Activated CD4-positive, CD25-positive, alpha-beta regulatory T cell treated with anti-CD3 and anti-CD28 coated beads, Interleukin-2, amount 50 U/mL, for 16 hours (primary cell): ENCODE data around the gene PNLIPRP1.

Experiments
- DNase-seq: peaks from one replicate; pipeline ENCODE4 v3.0.0-alpha.2; 2020; ENCODE audit warnings: low read depth, low spot score

Gene PNLIPRP1

DNA sequence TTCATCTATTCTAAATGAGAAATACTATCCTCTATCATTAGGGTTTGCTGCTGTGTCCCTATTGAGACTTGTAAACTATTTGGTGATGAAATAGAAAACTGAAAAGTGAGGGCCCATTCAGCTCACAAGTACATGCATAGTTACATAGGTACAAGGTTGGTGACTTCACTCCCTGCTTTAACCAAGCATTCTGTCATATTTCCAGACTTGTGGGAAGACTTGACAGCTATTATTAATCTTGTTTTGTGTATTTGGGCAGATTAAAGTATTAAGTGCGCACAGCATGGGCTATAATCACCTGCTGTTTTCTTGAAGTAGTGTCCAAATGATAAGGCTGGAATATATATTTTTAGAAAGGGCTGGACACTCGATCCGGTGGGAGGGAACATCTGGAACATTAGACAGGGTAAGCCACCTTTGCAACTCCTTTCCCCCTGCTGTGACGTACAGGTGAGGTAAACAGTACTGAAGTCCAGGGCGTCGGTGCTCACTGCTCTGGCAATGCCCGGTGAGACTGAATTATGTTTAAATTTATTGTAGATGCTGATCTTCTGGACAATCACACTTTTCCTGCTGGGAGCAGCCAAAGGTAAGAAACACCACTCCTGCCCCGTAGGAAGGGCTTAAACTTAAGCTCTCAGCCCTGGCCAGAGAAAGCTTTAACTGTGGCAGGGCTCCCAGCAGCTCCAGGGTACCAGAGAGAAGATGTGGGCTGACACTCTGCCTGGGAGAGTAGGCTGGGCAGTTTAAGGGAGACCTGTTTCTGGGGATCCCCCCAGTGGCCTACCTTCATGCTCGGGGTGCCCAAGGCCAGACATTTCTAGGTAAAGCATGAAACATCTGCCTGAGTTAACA is at the start of gene PNLIPRP1:
Gene PNLIPRP1 (plus strand): TSS at position 370 of the 855 bp plus-strand sequence. CDS start 171 bp downstream, at position 541.
- no peak for DNase-seq

DNA sequence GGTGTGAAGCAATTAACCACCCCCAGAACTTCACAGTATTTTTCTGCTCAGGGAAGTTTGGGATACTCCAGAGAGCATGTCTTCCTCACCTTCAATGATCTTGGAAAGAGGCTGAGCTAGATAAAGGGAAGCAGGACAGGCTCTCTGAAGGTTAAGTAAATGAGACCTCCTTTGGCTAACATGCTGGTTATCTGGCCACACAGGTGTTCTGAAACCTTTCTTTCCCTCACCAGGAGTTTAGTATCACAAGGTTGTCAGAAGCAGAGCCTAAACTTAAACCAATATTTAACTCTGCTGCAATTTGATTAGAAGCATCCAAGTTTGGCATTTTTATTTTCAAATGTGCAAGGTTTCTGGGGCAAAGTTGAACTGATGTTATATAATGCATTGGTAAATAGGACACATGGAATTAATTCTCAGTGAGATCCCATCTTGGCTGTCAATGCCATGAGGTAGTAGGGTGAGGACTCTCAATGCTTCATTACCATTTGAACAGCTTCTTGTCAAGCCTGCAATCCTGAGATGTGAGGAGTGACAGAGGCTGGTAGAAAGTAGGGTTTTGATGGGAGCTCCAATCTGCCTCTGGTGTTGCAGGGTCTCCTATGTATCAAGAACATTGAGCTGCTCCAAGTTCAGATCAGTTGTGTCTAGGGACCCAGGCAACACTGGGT is 48.6 kb upstream of the PNLIPRP1 start:
- no peak for DNase-seq

DNA sequence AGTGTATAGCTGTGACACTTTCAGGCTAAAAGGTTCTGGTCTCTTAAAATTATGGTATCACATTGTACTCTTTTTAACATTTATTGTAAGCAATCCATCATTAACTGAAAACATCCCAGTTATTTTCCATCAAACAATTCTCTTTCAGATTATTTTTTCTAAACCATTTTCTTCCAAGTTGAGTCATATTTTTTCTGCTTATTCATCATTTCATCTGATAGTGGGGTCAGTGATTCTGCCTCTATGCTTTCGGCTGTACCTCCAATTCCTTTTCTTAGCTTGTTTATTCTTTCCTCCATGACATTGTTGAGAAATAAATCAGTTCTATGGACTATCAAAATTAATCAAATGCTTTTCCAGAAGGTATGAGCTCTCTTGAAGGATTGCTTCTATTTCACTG is 45.6 kb upstream of the PNLIPRP1 start:
- DNase-seq = no peak

DNA sequence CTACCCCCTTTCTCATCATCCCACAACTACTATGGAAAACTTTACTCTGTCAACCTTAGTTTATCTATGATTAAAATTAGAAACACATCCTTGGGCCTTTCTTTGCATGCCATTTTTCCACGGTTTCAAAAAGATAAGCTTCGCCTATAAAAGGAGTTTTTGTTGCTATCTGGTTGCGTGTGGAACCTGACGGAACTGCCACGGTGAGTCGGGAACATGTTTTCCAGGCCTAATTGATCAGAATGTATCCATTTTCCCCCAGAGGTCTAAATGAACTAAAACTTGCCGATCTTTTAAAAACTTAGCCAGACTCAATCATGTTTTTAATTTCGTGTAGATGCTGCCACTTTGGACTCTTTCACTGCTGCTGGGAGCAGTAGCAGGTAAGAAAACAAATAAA is 45.0 kb upstream of the PNLIPRP1 start, which contains the start of gene PNLIP:
Gene PNLIP (plus strand): TSS at position 176 of the 400 bp plus-strand sequence. CDS start 162 bp downstream, at position 338.
- no peak for DNase-seq

DNA sequence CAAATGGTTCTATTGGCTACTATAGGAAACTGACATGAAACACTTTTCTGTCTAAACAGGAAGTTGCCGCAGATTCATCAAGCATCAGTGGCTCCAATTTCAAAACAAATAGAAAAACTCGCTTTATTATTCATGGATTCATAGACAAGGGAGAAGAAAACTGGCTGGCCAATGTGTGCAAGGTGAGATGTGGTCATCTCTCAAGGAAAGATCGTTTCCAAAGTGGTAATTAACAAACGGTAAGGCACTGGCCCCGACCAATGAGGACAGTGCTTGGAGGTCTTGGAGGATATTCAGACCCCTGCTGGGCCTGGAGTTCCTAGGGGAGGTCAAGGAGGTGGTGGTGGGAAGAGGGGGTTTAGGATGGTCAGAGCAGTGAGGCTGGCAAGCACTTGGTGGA is 42.5 kb upstream of the PNLIPRP1 start:
- DNase-seq = no peak

DNA sequence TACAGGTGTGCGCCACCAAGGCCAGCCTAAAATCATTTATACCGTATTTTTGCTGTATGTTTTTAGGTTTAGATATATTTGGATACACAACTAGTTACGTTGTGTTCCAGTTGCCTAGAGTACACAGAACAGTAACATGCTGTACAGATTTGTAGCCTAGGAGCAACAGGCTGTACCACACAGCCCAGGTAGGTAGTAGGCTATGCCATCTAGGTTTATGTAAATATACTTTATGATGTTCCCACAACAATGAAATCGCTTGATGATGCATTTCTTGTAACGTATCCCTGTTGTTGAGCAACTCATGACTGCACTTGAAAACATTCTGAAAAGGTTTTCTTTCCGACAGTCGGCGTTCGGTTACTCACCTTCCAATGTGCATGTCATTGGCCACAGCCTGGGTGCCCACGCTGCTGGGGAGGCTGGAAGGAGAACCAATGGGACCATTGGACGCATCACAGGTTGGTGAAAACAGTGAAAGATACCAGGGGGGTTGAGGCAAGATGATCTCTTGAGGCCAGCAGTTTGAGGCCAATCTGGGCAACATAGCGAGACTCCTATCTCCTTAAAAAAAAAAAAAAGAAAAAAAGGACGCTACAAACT is 37.3 kb upstream of the PNLIPRP1 start:
- DNase-seq = no peak

DNA sequence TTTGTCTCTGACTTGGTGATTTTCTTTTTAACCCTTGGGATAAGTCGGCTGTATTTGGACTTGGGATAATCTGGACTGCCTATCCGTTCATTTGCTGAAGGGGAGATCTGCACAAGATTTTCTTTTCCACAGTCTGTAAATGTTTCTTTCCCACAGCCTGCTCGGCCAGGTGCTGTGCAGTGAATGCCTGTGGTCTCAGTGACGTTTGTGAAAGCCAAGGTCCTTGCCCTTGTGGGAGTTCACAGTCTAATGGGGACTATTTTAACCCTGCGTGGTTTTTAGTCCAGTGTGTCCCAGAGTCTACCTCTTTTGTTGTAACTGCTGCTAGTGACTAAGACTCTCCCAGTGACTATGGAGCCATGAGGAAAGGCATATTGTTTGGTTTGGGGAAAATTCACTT is 36.1 kb upstream of the PNLIPRP1 start:
- no peak for DNase-seq

DNA sequence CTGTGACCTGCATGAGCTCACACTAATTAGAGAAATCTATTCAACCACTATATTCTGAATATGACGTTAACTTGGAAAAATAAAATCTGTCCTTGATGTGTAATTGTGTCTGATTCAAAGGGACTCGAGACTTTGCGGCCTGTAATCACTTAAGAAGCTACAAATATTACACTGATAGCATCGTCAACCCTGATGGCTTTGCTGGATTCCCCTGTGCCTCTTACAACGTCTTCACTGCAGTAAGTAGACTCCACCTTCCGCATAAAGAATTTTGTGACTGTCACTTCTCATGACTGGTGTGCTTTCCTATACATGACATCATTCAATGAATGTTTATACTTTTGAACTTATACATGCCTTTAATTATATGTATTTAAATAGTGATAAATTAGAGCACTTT is 34.9 kb upstream of the PNLIPRP1 start:
- no peak for DNase-seq

DNA sequence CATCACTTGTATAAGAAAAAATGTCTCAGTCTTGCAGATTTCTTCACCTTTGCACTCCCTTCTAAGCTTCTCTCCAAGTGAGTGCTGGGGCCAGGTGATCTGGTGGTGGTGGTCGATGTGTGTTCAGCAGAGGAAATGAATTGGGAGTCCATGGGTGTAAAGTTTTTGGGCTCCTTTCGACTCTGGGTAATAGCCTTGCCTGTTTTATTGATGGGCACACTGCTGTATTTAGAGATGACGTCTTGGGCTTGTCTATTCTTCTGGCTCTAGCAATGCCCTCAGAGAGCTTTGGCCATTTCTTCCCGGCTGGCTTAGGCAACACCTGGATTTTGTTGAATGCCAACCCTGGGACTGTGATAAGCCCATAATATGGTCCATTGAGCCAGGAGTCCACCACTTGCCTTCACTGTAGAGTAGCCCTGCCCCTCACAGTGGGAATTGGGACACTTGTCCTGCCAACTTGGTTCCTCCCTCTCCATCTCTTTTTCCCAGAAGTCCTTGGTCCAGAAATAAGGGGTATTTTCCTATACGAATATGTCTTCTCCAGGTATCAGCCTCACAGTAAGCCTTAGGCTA is 33.4 kb upstream of the PNLIPRP1 start:
- DNase-seq = no peak

DNA sequence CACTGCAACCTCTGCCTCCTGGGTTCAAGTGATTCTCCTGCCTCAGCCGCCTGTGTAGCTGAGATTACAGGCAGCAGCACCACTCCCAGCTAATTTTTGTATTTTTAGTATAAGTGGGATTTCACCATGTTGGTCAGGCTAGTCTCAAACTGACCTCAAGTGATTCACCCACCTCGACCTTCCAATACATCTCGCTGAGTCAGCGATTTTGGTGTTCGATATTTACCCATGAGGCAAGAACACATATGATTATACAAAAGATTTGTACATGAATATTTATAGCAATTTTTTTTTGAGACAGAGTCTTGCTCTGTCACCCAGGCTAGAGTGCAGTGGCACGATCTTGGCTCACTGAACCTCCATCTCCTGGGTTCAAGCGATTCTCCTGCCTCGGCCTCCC is 25.2 kb upstream of the PNLIPRP1 start:
- DNase-seq = no peak

DNA sequence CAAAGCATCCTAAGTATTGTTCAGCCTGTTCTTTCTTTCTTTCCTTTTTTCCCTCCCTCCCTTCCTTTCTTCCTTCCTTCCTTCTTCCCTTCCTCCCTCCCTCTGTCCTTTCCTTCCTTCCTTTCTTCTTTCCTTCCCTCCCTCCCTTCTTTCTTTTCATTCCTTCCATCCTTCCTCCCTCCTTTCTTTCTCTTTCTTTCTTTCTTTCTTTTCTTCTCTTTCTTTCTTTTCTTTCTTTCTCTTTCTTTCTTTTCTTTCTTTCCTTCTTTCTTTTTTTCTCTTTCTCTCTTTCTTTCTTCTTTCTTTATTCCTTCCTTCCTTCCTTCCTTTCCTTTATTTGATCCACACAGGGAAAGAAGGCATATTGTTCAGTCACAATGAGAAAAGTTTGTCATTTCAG is 23.8 kb upstream of the PNLIPRP1 start:
- DNase-seq = no peak

DNA sequence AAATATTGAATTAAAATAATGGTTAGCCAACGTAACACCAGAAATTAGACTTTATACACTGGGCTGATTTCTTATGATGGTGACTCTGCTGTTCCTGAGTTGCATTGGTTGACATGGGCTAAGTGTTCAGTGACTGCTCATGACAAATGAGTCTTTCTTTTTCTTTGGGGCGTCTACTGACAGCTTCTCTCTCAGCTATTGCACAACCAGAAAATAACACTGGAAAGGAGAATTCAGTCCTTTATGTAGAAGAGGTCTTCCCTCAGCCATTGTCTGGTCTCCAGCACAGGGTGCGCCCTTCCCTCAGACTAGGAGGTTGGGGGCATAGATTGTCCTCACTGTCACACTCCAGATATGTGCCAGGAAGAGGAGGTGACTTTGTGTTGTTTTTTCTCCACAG is 23.4 kb upstream of the PNLIPRP1 start:
- DNase-seq = no peak

DNA sequence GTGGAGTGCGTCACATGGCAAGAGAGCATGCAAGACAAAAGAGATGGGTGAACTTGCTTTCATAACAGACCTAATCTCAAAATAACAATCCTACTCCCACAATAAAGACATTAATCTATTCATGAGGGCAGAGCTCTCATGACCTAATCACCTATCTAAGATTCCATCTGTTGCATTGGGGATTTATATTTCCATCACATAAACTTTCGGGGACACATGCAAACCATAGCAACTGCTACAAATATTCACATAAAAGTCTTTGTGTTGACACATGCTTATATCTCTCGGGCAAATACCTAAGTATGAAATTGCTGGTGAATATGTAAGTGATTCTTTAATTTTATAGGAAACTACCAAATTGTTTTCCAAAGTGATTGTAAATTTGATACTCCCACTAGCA is 16.0 kb upstream of the PNLIPRP1 start:
- DNase-seq = no peak

DNA sequence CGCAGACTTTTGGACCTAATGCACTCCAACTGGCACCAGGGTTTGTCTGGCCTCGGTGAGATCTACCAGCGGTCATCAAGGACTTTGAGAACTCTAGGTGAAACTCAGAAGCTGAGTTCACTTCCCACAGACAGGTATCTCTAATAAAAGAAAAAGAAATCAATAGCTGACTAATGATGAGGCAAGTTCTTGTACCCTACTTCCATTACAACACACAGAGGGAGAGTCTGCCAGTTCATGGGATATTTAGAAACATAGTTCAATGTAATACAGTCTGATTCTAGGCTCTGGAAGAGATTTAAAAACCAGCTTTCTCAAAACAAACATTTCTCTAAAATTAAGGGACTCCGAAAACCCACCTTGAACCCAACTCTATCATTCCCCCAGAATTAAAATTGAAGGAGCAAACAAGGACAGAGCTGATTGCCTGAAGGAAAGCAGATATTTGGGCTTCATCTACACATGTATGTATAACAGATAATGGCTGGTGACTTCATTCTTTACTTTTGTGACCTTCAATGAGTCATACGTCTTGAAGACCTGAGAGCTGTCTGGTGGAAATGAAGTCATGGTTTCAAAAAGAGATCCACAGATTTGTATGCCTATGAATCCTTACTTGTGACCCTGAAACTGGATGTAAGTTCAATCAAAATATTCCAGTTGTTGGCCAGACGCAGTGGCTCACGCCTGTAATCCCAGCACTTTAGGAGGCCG is 2.7 kb upstream of the PNLIPRP1 start:
- no peak for DNase-seq

DNA sequence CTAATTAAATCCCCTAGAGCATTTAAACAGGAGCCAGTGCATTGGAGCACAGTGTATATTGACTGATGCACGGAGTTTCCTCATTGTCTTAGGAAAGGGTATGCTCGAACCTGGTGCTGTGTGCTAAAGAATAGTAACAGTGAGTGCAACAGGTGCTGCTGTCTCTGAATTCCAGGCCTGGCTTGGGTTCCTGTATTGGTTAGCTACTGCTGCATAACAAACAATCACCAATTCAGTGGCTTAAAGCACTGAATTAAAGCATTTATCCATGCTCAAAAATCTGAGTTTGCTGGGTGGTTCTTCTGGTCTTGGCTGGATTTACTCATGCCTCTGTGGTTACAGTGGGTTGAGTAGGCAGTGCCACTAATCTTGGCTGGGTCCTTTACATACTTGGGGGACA is 1.8 kb upstream of the PNLIPRP1 start:
- no peak for DNase-seq

DNA sequence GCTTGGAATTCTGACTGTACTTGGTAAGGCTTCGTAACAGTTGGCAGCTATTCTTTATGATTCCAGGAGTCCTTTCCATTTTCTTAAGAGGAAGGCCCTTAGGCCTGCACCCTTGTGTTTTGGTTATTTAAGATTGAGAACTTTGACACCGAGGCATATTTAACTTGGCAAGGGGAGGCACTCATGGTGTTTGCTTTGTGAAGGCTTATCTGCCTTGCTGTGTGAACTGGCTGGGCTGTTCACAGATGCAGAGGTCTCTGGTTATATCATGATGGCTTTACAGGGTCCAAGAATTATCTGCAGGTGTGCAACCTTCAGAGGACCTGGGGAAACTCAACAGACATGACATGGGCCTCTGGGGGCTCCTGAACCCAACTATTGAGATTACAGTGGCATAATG is 833 bp upstream of the PNLIPRP1 start:
- no peak for DNase-seq

DNA sequence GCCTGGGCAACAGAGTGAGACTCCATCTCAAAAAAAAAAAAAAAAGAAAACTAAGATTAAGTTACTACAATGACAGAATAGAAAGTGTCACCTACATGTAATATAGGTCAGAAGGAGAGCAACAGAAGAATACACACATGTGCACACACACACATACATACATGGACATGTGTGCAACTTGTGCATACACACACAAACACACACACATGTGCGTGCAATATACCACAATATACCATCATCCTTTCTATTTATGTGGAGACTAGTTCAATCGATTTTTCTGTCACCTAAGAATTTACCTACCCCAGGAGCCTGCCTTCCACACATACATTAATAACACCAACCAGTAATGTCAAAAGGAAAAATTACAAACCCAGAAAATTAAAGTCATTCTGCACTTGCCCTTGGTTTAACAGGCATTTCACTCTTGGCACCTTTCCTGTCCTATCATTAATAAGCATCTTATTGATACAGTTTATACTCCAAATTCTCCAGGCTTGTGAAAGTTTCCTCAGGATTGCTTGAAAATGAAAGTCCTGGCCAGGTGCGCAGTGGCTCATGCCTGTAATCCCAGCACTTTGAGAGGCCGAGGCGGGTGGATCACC is 2.5 kb downstream of the PNLIPRP1 start:
- DNase-seq = no peak

DNA sequence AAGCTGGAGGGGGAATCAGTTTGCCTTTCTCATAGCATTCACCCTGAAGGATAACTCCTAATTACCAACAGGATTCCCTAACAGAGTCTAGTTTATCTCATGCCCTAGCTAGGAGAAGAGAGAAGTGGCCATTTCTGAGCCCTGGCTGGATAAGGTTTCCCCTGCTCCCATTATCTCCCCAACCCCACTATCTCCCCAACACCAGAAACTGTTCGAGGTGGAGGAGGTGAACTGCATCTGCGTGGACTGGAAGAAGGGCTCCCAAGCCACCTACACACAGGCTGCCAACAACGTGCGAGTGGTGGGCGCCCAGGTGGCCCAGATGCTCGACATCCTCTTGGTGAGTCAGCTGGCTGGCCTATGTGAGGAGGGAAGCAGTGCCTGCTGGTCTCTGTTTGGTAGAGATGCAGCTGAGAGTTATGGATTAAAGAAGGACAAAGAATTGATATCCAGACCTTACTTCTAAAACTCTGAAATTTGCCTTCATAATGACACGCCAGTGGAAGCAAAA is 3.8 kb downstream of the PNLIPRP1 start:
- no peak for DNase-seq

DNA sequence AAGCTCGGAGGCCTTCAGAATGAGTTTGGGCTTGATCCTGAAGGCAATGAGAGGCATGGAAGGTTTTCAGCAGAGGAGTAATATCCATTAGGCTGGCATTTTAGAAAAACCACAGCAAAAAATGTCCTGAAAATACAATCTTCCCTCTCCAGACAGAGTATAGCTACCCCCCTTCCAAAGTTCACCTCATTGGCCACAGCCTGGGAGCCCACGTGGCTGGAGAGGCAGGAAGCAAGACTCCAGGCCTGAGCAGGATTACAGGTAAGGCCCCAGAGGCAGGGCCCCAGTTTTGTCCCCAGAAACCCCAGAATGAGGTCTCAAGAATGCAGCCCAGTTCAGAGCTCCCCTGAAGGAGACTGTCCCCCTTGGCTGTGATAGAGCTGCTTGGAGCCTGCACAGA is 5.3 kb downstream of the PNLIPRP1 start:
- no peak for DNase-seq

DNA sequence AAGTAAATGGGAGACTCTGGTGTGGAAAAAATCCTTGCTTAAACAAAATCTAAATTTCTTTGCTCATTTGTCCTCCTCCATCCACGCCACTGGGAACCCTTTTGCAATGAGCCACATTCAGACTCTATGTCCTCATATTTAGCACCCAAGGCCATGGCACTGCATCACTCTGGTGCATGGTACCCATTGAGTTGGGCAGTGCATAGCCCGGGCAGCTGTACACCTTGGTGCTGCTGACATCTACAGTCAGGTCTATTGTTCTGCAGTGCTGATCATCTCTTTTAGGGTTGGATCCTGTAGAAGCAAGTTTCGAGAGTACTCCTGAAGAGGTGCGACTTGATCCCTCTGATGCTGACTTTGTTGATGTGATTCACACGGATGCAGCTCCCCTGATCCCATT is 6.8 kb downstream of the PNLIPRP1 start:
- no peak for DNase-seq

DNA sequence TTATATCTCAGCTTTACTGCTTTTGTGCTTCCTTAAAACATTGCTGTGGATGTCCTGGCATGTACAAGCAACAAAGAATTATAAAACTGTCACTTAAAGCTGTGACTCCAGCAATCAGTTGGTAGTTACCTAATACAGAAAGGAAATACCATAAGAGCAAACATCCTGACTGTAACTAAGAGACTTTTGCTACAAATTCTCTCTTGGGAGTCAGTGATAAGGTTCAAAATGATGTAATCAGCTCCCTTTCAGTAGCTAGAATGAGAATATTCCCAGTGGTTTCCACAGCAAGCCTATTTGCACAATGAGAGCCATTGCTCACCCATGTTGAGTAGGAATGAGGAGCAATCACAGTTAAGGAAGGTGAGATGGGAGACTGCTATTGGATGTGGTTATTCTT is 7.6 kb downstream of the PNLIPRP1 start:
- DNase-seq = no peak
